Breast epithelium (tissue), 4 donors: ENCODE results near the gene CAMK2D. TPM values are rescaled to one million over a fixed set of nuclear protein-coding genes. Genes with fewer than 3 reads are reported as not detected.
"Not testable (repeated sequence)": the region's sequence is repeated elsewhere in the genome, so short reads cannot be mapped to it uniquely, and the experiment has no call there.

ENCODE experiments used
- DNase-seq, 2 donors: peaks; one replicate each; pipeline ENCODE4 v3.0.0-alpha.2; 2019; ENCODE audit warnings: low spot score in 2 of 2
- H3K27ac ChIP-seq, 2 donors: fragments of 200-600 bp; sonication (generic) in 1 of 2; one replicate each; pipeline ENCODE4 v1.5.1; 2016 to 2019; ENCODE audit warnings: mild to moderate bottlenecking in 1 of 2
- H3K27me3 ChIP-seq, 2 donors: fragments of 200-600 bp; sonication (generic) in 1 of 2; one replicate each; pipeline versions ENCODE4 v1.5.1 to v1.6.0; 2017 to 2019; ENCODE audit warnings: control low read depth in 1 of 2, mild to moderate bottlenecking in 1 of 2
- H3K36me3 ChIP-seq: fragments of 200-600 bp; one replicate; pipeline ENCODE4 v1.5.1; 2019
- H3K4me1 ChIP-seq, 2 donors: fragments of 200-600 bp; sonication (generic); one replicate each; pipeline ENCODE4 v1.5.1; 2016 to 2019; ENCODE audit warnings: control low read depth in 1 of 2
- H3K4me3 ChIP-seq, 3 donors: fragments of 200-600 bp; sonication (generic); 1 replicate in 2 of 3; 2 replicates in 1 of 3; pipeline ENCODE4 v1.5.1; 2016 to 2019; ENCODE audit warnings: mild to moderate bottlenecking in 3 of 3, moderate library complexity in 2 of 3
- H3K9me3 ChIP-seq, 2 donors: fragments of 200-600 bp; sonication (generic) in 1 of 2; one replicate each; pipeline ENCODE4 v1.5.1; 2016 to 2019; ENCODE audit warnings: control low read depth in 1 of 2
- POLR2A ChIP-seq: fragments of 450-650 bp; IDR thresholded peaks from one replicate; pipeline ENCODE4 v1.6.1; 2016; ENCODE audit warnings: antibody characterized with exemption, mild to moderate bottlenecking, moderate library complexity
- POLR2AphosphoS5 ChIP-seq, 3 donors: sonication (generic); formaldehyde crosslinking; IDR thresholded peaks; one replicate each; pipeline ENCODE4 v1.6.1; 2017; ENCODE audit warnings: antibody characterized with exemption in 3 of 3
- intact Hi-C: fragments of 100-400 bp; cut with DNase I; formaldehyde crosslinking; loops from one replicate; pipeline ENCODE4 v1.15.1; 2023; ENCODE audit warnings: low total_unique reads
- total RNA-seq, 3 donors: library from RNA; depleted of rRNA; stranded (reverse); fragments of >200 nt; gene quantifications; one replicate each; pipeline ENCODE4 v1.1.0, GENCODE V29; 2016
- TF ChIP-seq, protein P1 (sequence below), 3 donors: fragments of 450-650 bp; IDR thresholded peaks; one replicate each; pipeline ENCODE4 v1.5.1; 2016 to 2017; ENCODE audit warnings: antibody characterized with exemption in 3 of 3, mild to moderate bottlenecking in 3 of 3, moderate library complexity in 3 of 3

CAMK2D gene
- total RNA-seq, 3 donors from 2014 or later: 47.7 to 62.1 (median 57.7) TPM

DNA sequence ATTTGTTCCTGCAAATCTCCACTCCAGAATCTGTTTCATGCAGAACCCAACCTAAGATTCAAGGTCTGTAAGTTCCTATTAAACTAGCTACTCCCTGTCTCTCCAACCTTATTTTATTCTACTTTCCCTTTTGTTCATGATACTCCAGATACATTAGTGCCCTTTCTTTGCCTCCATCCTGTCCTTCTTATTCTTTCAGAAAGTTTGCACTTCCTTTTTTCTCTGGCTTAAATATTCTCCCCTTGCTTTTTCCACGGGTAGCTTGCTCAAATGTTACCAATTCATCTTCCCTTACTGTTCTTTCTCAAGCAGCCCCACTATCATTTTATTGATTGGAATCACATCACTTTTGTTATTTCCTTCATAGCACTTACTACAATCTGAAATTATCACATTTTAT is 72.1 kb downstream of the CAMK2D start:
- no peak for DNase-seq
- H3K4me3 ChIP-seq: no peak overlapping the region
- TF ChIP-seq POLR2A: no peak
- no peak for TF ChIP-seq POLR2AphosphoS5 (IDR thresholded peaks at IDR 0.05)
- TF ChIP-seq, protein P1, sequence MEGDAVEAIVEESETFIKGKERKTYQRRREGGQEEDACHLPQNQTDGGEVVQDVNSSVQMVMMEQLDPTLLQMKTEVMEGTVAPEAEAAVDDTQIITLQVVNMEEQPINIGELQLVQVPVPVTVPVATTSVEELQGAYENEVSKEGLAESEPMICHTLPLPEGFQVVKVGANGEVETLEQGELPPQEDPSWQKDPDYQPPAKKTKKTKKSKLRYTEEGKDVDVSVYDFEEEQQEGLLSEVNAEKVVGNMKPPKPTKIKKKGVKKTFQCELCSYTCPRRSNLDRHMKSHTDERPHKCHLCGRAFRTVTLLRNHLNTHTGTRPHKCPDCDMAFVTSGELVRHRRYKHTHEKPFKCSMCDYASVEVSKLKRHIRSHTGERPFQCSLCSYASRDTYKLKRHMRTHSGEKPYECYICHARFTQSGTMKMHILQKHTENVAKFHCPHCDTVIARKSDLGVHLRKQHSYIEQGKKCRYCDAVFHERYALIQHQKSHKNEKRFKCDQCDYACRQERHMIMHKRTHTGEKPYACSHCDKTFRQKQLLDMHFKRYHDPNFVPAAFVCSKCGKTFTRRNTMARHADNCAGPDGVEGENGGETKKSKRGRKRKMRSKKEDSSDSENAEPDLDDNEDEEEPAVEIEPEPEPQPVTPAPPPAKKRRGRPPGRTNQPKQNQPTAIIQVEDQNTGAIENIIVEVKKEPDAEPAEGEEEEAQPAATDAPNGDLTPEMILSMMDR (IDR thresholded peaks at IDR 0.05): no peak
- peaks cover 0 to 5% of the 10 kb centered on the region in 2 donors for H3K4me1 ChIP-seq
- no peaks in the 10 kb centered on the region for H3K36me3 ChIP-seq
- intact Hi-C loops: no loop called here
- H3K27ac ChIP-seq: no peak overlapping the region
- H3K9me3 ChIP-seq: no peaks in the 10 kb centered on the region
- no peaks in the 10 kb centered on the region for H3K27me3 ChIP-seq

DNA sequence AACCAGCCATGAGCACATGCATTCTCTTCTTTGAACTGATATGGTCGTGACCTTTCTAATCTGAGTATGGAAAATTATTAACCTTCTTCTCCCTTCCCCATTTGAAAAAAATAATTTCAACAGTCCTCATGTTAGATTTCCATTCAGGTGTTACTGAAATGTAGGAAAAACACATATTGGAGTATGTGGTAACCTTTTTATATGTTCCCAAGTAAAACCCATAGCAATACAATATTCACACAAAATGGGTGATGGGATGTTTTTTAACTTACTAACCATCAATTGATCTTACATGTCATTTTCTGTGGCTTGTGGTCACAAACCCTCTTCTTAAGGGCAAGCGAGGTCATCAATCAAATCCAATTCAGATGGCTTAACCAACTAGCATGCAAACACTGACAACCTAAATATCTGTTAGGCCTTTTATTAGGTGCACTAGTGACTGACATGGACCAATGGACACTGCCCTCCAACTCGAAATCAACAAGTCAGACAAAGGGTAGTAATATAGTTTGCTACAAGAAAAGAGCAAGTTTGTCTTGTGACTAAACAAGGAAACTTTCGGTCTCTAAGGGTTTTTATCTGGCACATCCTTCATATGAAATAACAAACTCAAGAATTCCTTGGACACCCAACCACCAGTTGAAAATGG is 74.3 kb downstream of the CAMK2D start:
- H3K4me1 ChIP-seq: peaks cover 0 to 5% of the 10 kb centered on the region in 2 donors
- no peak for TF ChIP-seq POLR2A
- TF ChIP-seq, protein P1 (IDR thresholded peaks at IDR 0.05): no peak
- no peak for TF ChIP-seq POLR2AphosphoS5 (IDR thresholded peaks at IDR 0.05)
- intact Hi-C loops: no loop called here
- H3K36me3 ChIP-seq: no peaks in the 10 kb centered on the region
- H3K27me3 ChIP-seq: no peaks in the 10 kb centered on the region
- no peak for DNase-seq
- H3K4me3 ChIP-seq: no peak overlapping the region
- peak overlapping the region in 1 of 2 donors; percentile 35 for H3K27ac ChIP-seq
- no peaks in the 10 kb centered on the region for H3K9me3 ChIP-seq

DNA sequence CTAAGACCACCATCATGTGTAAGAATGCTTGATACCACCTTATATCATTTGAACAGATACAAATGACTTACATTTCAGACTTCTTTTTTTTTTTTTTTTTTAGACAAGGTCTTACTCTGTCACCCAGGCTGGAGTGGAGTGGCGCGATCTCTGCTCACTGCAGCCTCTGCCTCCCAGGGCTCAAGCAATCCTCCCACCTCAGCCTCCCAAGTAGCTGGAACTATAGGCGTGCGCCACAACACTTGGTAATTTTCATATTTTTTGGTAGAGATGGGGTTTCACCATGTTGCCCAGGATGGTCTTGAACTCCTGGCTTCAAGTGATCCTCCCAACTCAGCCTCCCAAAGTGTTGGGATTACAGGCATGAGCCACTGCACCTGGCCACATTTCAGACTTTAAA is 76.4 kb downstream of the CAMK2D start:
- intact Hi-C loops, H3K4me3 ChIP-seq, H3K9me3 ChIP-seq, H3K4me1 ChIP-seq, DNase-seq, H3K36me3 ChIP-seq, H3K27me3 ChIP-seq: not testable (repeated sequence)
- peak overlapping the region; percentile 59 to 64 for H3K27ac ChIP-seq

DNA sequence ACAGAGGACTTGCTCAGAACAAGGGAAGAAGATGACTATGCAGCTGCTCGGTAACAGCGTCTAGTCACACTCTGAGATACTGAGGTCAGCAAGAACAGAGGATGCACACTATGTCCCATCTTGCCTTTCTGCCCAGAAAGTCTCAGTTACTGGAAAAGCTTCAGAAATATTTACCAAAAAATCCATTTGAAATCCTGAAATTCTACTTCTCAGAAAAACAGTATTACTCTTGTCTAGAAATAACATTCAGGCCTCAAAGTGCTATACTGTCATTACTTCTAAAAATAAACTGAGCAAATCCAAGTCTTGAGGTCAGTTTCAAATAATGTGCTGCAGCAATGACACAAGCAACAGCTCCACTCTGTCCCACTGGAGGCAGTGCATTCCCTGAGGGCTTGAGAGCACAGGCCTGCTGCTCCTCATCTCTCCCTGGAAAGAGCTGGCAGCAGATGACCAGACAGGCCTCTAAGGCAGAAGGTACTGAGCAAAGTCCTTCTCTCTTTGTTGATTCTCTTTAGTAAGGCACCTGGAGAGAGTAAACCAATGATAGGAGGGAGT is 76.9 kb downstream of the CAMK2D start:
- TF ChIP-seq POLR2AphosphoS5 (IDR thresholded peaks at IDR 0.05): peak in 1 of 3 donors; percentile 41
- TF ChIP-seq, protein P1 (IDR thresholded peaks at IDR 0.05): no peak
- Histone ChIP-seq H3K27ac (peak overlapping the region; percentile 59 to 64), H3K36me3 (no peaks in the 10 kb centered on the region), H3K27me3 (no peaks in the 10 kb centered on the region), H3K9me3 (no peaks in the 10 kb centered on the region), H3K4me3 (no peak overlapping the region), H3K4me1 (peaks cover 0 to 5% of the 10 kb centered on the region in 2 donors)
- intact Hi-C loops: no loop called here
- DNase-seq: peak in 1 of 2 donors; percentile 25

DNA sequence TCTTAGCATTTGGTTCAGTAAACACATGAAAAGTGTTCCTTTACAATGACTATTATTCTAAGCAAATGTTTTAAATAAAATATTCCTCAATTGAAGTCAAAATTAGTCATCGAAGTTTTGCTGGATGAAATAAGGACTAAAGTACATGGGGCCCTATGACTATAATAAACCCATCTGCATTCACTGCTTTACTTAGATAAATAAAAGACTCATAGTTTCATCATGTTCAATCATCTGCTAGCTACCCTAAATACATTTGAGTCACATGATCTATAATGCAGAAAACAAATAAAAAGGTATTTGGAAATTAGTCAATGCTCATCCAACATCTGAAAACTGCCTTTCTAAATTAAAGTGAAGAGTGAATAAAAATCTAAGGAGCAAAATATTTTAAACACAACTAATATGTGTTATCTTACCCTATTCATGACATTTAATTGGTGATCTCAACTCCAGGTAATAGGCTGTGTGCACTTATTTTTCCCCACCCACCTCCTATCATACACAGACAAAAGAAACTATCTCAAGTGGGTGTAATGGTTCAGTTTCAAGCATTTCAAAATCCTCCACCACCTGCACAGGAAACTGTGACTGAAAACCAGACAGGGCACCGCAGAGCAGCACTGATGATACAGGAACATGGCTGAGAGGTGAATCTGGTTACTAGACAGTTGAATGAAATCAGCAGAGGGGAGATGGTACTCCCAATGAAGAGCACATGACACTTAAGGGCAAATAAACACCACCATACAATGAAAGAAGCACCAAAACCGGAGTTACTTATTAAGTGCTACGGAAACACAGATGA is 78.6 kb downstream of the CAMK2D start:
- no peak for DNase-seq
- H3K27me3 ChIP-seq: no peaks in the 10 kb centered on the region
- H3K4me3 ChIP-seq: no peak overlapping the region
- no peaks in the 10 kb centered on the region for H3K36me3 ChIP-seq
- intact Hi-C loops: no loop called here
- TF ChIP-seq POLR2A (no peak), POLR2AphosphoS5 (IDR thresholded peaks at IDR 0.05) (no peak)
- TF ChIP-seq, protein P1 (IDR thresholded peaks at IDR 0.05): no peak
- H3K9me3 ChIP-seq: no peaks in the 10 kb centered on the region
- H3K4me1 ChIP-seq: peaks cover 0 to 5% of the 10 kb centered on the region in 2 donors
- H3K27ac ChIP-seq: peak overlapping the region; percentile 59 to 64
